ENCODE data around the gene GMPR. TPM values are rescaled to one million over a fixed set of nuclear protein-coding genes. Genes with fewer than 3 reads are reported as not detected.

The GMPR gene
- total RNA-seq, 4 donors from 2014 or later = 14.0 to 21.8 (median 15.8) TPM

- DNase-seq (ENCODE audit: low spot score in 2 of 2) = peak in 1 of 2 donors; percentile 57
- Histone ChIP-seq H3K9me3 (no peaks in the 10 kb centered on the region), H3K4me1 (peaks cover 0 to 33% (median 7%) of the 10 kb centered on the region in 4 donors), H3K27ac (peak overlapping the region in 1 of 4 donors; percentile 54), H3K27me3 (no peaks in the 10 kb centered on the region), H3K4me3 (no peak overlapping the region), H3K36me3 (peaks cover 0 to 18% (median 2%) of the 10 kb centered on the region in 3 donors)
- no peak for TF ChIP-seq EP300 (IDR thresholded peaks at IDR 0.05)
- peak; percentile 75 to 96 (median 89) for TF ChIP-seq CTCF (IDR thresholded peaks at IDR 0.05)
- TF ChIP-seq POLR2A (IDR thresholded peaks at IDR 0.05) = no peak
- WGBS, 2 donors = 26 to 27% methylated on average over 11 of the region's 11 CpGs
Observed at GRCh38 chr6:16331384-16332174, 93.2 kb downstream of the GMPR start.

- Histone ChIP-seq H3K27me3 (no peaks in the 10 kb centered on the region), H3K9me3 (no peaks in the 10 kb centered on the region), H3K27ac (peak overlapping the region in 1 of 4 donors; percentile 54), H3K36me3 (peaks cover 0 to 12% (median 0%) of the 10 kb centered on the region in 3 donors), H3K4me3 (no peak overlapping the region), H3K4me1 (peaks cover 0 to 39% (median 7%) of the 10 kb centered on the region in 4 donors)
- 11 to 14% methylated on average over 7 of the region's 7 CpGs for WGBS, 2 donors
- TF ChIP-seq EP300 (IDR thresholded peaks at IDR 0.05) (peak in 1 of 2 donors; percentile 44), CTCF (IDR thresholded peaks at IDR 0.05) (peak; percentile 81 to 94 (median 88)), POLR2A (IDR thresholded peaks at IDR 0.05) (no peak)
- peak; percentile 67 to 82 for DNase-seq (ENCODE audit: low spot score in 2 of 2)
Observed at GRCh38 chr6:16332175-16332542, 93.8 kb downstream of the GMPR start.

GRCh38 chr6:16333580-16333979, 95.2 kb downstream of the GMPR start:
- no peak for TF ChIP-seq POLR2A (IDR thresholded peaks at IDR 0.05)
- TF ChIP-seq CTCF (IDR thresholded peaks at IDR 0.05) = no peak
- TF ChIP-seq EP300 (IDR thresholded peaks at IDR 0.05) = no peak
- 82 to 88% methylated on average over 3 of the region's 3 CpGs for WGBS, 2 donors
- Histone ChIP-seq H3K4me3 (no peak overlapping the region), H3K27ac (no peak overlapping the region), H3K4me1 (peaks cover 0 to 53% (median 19%) of the 10 kb centered on the region in 4 donors), H3K9me3 (no peaks in the 10 kb centered on the region), H3K36me3 (no peaks in the 10 kb centered on the region), H3K27me3 (no peaks in the 10 kb centered on the region)
- no peak for DNase-seq (ENCODE audit: low spot score in 2 of 2)

GRCh38 chr6:16334671-16335070, 96.3 kb downstream of the GMPR start:
- peak; percentile 62 to 82 for DNase-seq (ENCODE audit: low spot score in 2 of 2)
- Histone ChIP-seq H3K4me3 (no peak overlapping the region), H3K27ac (peak overlapping the region in 1 of 4 donors; percentile 8), H3K9me3 (no peaks in the 10 kb centered on the region), H3K27me3 (no peaks in the 10 kb centered on the region), H3K4me1 (peaks cover 0 to 63% (median 24%) of the 10 kb centered on the region in 4 donors), H3K36me3 (no peaks in the 10 kb centered on the region)
- 52 to 57% methylated on average over 3 of the region's 3 CpGs for WGBS, 2 donors
- peak; percentile 21 to 92 for TF ChIP-seq EP300 (IDR thresholded peaks at IDR 0.05)
- TF ChIP-seq CTCF (IDR thresholded peaks at IDR 0.05) = no peak

GRCh38 chr6:16335176-16335575, 96.8 kb downstream of the GMPR start:
- WGBS, 2 donors = 83 to 85% methylated on average over 10 of the region's 10 CpGs
- Histone ChIP-seq H3K36me3 (no peaks in the 10 kb centered on the region), H3K27ac (peak overlapping the region in 1 of 4 donors; percentile 8), H3K9me3 (no peaks in the 10 kb centered on the region), H3K4me1 (peaks cover 0 to 63% (median 24%) of the 10 kb centered on the region in 4 donors), H3K27me3 (no peaks in the 10 kb centered on the region), H3K4me3 (no peak overlapping the region)
- no peak for TF ChIP-seq CTCF (IDR thresholded peaks at IDR 0.05)
- DNase-seq (ENCODE audit: low spot score in 2 of 2) = no peak
